ENCODE measurements around the gene VPS13D.

GRCh38 chr1:12215118-12215961 is 14.5 kb upstream of the VPS13D start:
- no peak for TF ChIP-seq CTCF (IDR thresholded peaks at IDR 0.05)
- no peak for TF ChIP-seq POLR2A (IDR thresholded peaks at IDR 0.05)

Measured in uterus (tissue), 2 donors.